Endothelial cell of umbilical vein (primary cell): Measurements from ENCODE around the gene ELF3. TPM values are rescaled to one million over a fixed set of nuclear protein-coding genes. Genes with fewer than 3 reads are reported as not detected.

Experiments
- BruUV-seq: library from RNA; stranded (reverse); fragments of 400-500 nt; replicated peaks from 2 replicates; lab custom pipeline; 2021; lab: Mats Ljungman, UMichigan
- CTCF ChIA-PET: fragments of 300-600, 350-600 bp; sonication (Branson Sonifier 250); formaldehyde crosslinking; loops from one replicate; lab custom pipeline; 2021; ENCODE audit warnings: antibody characterized with exemption, inconsistent platforms; lab: Charles Lee
- POLR2A ChIA-PET: fragments of 300-600, 350-600 bp; sonication (Branson Sonifier 250); formaldehyde crosslinking; loops from one replicate; lab custom pipeline; 2021; ENCODE audit warnings: antibody characterized with exemption, inconsistent platforms; lab: Charles Lee
- DNase-seq: peaks from one replicate; pipeline ENCODE4 v3.0.0-alpha.2; 2011; ENCODE audit warnings: low read depth, low spot score
- FAIRE-seq: peaks from 2 replicates; lab custom pipeline; 2011; peaks lifted over from hg19 to GRCh38; lab: Jason Lieb, UNC
- H2AFZ ChIP-seq: 2 replicates; pipeline ENCODE4 v1.6.0; 2012; ENCODE audit warnings: low read depth, low read length, control low read depth, inconsistent platforms
- H3K27ac ChIP-seq: 2 replicates; pipeline ENCODE4 v1.5.1; 2011; ENCODE audit warnings: low read depth, mild to moderate bottlenecking, control low read depth, low read length, moderate library complexity; ENCODE audit not compliant: insufficient read depth
- H3K27me3 ChIP-seq, 2 experiments: 2 replicates each; pipeline versions ENCODE4 v1.6.0 to v1.6.1; 2011; ENCODE audit warnings: low read length in 2 of 2, mixed read lengths in 1 of 2; ENCODE audit not compliant: control insufficient read depth in 2 of 2, insufficient read depth in 2 of 2
- H3K36me3 ChIP-seq, 2 experiments: 2 replicates in 1 of 2; 3 replicates in 1 of 2; pipeline ENCODE4 v1.5.1; 2011; ENCODE audit warnings: low read length in 2 of 2, mild to moderate bottlenecking in 1 of 2, moderate library complexity in 1 of 2; ENCODE audit not compliant: control insufficient read depth in 2 of 2, insufficient read depth in 2 of 2; ENCODE audit errors: extremely low read depth in 1 of 2
- H3K4me1 ChIP-seq: 3 replicates; pipeline ENCODE4 v1.5.1; 2011; ENCODE audit warnings: mild to moderate bottlenecking, low read length; ENCODE audit not compliant: control insufficient read depth, insufficient read depth; ENCODE audit errors: extremely low read depth
- H3K4me2 ChIP-seq: 2 replicates; pipeline ENCODE4 v1.6.1; 2011; ENCODE audit warnings: low read length, control low read depth, mixed read lengths; ENCODE audit not compliant: insufficient read depth
- H3K4me3 ChIP-seq, 3 experiments: fragments of 200-600 bp in 1 of 3; sonication (generic), shearing (Covaris generic) in 1 of 3; replicated peaks in 1 of 3; 2 replicates each; pipeline ENCODE4 v1.5.1; 2011 to 2016; ENCODE audit warnings: control low read depth in 3 of 3, low read length in 3 of 3, mild to moderate bottlenecking in 2 of 3, inconsistent platforms in 1 of 3, low read depth in 1 of 3, moderate library complexity in 1 of 3; ENCODE audit not compliant: insufficient read depth in 1 of 3
- H3K79me2 ChIP-seq: 2 replicates; pipeline ENCODE4 v1.6.0; 2012; ENCODE audit warnings: low read length, inconsistent platforms; ENCODE audit not compliant: control insufficient read depth, insufficient read depth
- H3K9ac ChIP-seq: replicated peaks from 2 replicates; pipeline ENCODE3; 2011; ENCODE audit warnings: low read length, control low read depth; ENCODE audit not compliant: insufficient read depth; ENCODE audit errors: extremely low read depth
- H3K9me1 ChIP-seq: replicated peaks from 3 replicates; pipeline ENCODE4 v1.6.0; 2011; ENCODE audit warnings: mild to moderate bottlenecking, low read length; ENCODE audit not compliant: control insufficient read depth, insufficient read depth; ENCODE audit errors: extremely low read depth
- H3K9me3 ChIP-seq: replicated peaks from 2 replicates; pipeline ENCODE4 v1.5.1; 2012; ENCODE audit warnings: low read length, inconsistent platforms; ENCODE audit not compliant: control insufficient read depth, insufficient read depth
- H4K20me1 ChIP-seq: replicated peaks from 2 replicates; pipeline ENCODE3; 2011; ENCODE audit warnings: mild to moderate bottlenecking, low read length; ENCODE audit not compliant: control insufficient read depth, insufficient read depth; ENCODE audit errors: extremely low read depth
- CTCF ChIP-seq, 2 donors: IDR thresholded peaks; 1 replicate in 1 of 2; 2 replicates in 1 of 2; pipeline ENCODE4 v1.5.1; 2011; ENCODE audit warnings: low read length in 2 of 2, mild to moderate bottlenecking in 2 of 2, moderate library complexity in 2 of 2, control low read depth in 1 of 2, inconsistent platforms in 1 of 2, low read depth in 1 of 2; ENCODE audit not compliant: insufficient read depth in 1 of 2; ENCODE audit errors: extremely low read depth in 1 of 2
- EZH2 ChIP-seq: IDR thresholded peaks from 2 replicates; pipeline ENCODE4 v1.6.1; 2012; ENCODE audit warnings: borderline replicate concordance, low read depth, mild to moderate bottlenecking, moderate library complexity, low read length, inconsistent platforms; ENCODE audit not compliant: severe bottlenecking
- FOS ChIP-seq: IDR thresholded peaks from 2 replicates; pipeline ENCODE4 v1.6.1; 2011; ENCODE audit warnings: mild to moderate bottlenecking, low read length, moderate library complexity, borderline replicate concordance; ENCODE audit not compliant: insufficient read depth
- GATA2 ChIP-seq: IDR thresholded peaks from 2 replicates; pipeline ENCODE4 v1.7.0; 2011; ENCODE audit warnings: low read depth, mild to moderate bottlenecking, moderate library complexity, mixed read lengths, low read length; ENCODE audit not compliant: insufficient read length, insufficient read depth
- JUN ChIP-seq: IDR thresholded peaks from 2 replicates; pipeline ENCODE4 v1.6.1; 2011; ENCODE audit warnings: borderline replicate concordance, low read depth; ENCODE audit not compliant: insufficient read length, insufficient read depth
- MAX ChIP-seq: IDR thresholded peaks from 2 replicates; pipeline ENCODE4 v1.6.1; 2011; ENCODE audit not compliant: insufficient read depth, insufficient read length
- MYC ChIP-seq: IDR thresholded peaks from one replicate; pipeline ENCODE4 v1.6.1; 2011; ENCODE audit warnings: mild to moderate bottlenecking, low read depth, low read length
- POLR2A ChIP-seq: IDR thresholded peaks from 2 replicates; pipeline ENCODE4 v1.6.1; 2012; ENCODE audit warnings: low read depth, mild to moderate bottlenecking, control low read depth, low read length
- POLR2AphosphoS5 ChIP-seq: IDR thresholded peaks from 2 replicates; pipeline ENCODE4 v1.6.1; 2012; ENCODE audit warnings: low read depth, mild to moderate bottlenecking, control low read depth, low read length, moderate library complexity; ENCODE audit not compliant: insufficient read depth
- dilution Hi-C: fragments of 300-500 bp; cut with MboI; formaldehyde crosslinking; loops from one replicate; pipeline ENCODE4 v1.15.0; 2019; ENCODE audit warnings: low sequenced_read_pairs; ENCODE audit not compliant: extremely low pct_ligation_motif_present
- intact Hi-C: fragments of 100-400 bp; cut with micrococcal nuclease; formaldehyde crosslinking; loops from one replicate; pipeline ENCODE4 v1.10.0; 2022
- polyA plus RNA-seq, 4 experiments: library from polyadenylated mRNA; depleted of rRNA in 3 of 4; stranded (reverse) in 3 of 4; unstranded in 1 of 4; fragments of >200 nt; gene quantifications; 2 replicates each; pipeline versions ENCODE4 v1.2.1 to v1.2.3, GENCODE V29; 2011 to 2012; ENCODE audit warnings: missing spikeins in 1 of 4
- total RNA-seq: library from RNA; stranded (reverse); gene quantifications from 2 replicates; pipeline ENCODE4 v1.2.3, GENCODE V29; 2021

ELF3 gene
- total and polyA plus RNA-seq, 2 donors (not counting 3 experiments of a cell fraction or from before 2014, with no cell fraction given): 0.07 to 0.29 TPM

- dilution Hi-C loops (no loop called here), intact Hi-C loops (no loop called here)
- Histone ChIP-seq H3K9ac (no peak overlapping the region), H3K27me3 (no peaks in the 10 kb centered on the region), H3K4me3 (peak overlapping the region in 2 of 3 experiments; percentile 13 to 98), H3K27ac (no peak overlapping the region), H3K79me2 (peaks cover 23% of the 10 kb centered on the region), H3K4me1 (peaks cover 8% of the 10 kb centered on the region), H3K36me3 (no peaks in the 10 kb centered on the region), H4K20me1 (no peaks in the 10 kb centered on the region), H3K4me2 (peak overlapping the region; percentile 19), H3K9me1 (no peaks in the 10 kb centered on the region), H3K9me3 (no peaks in the 10 kb centered on the region), H2AFZ (peak overlapping the region; percentile 49)
- TF ChIP-seq POLR2A (no peak), MAX (no peak), EZH2 (no peak), JUN (no peak), POLR2AphosphoS5 (no peak), FOS (no peak), GATA2 (no peak), MYC (no peak), CTCF (IDR thresholded peaks at IDR 0.05; ENCODE audit: extremely low read depth in 1 of 2, insufficient read depth in 1 of 2, low read depth in 1 of 2, low read length in 2 of 2) (no peak)
- ChIA-PET POLR2A (interaction anchor here (0.6 kb wide), 1 partner anchor 21 kb away, joined by 3 read pairs; no protein-coding TSS in a partner anchor), CTCF (interaction anchor here (1.0 to 5.2 kb wide), 8 partner anchors 9 to 153 kb away, joined by 3 to 35 read pairs (median 6); partner anchors contain the start of gene IPO9)
- FAIRE-seq (peak; percentile 75), DNase-seq (no peak)
- no TSS peak for BruUV-seq
Observed at GRCh38 chr1:201982082-201982622, 28.2 kb upstream of the ELF3 start.
